GM12891 (cell line): Measurements from ENCODE around the gene APOC4.

Experiments
- POLR2A ChIP-seq: IDR thresholded peaks from 2 replicates; pipeline ENCODE4 v1.6.1; 2011; ENCODE audit warnings: low read depth, low read length, control low read depth
- POLR2AphosphoS5 ChIP-seq: IDR thresholded peaks from 2 replicates; pipeline ENCODE4 v1.6.1; 2011; ENCODE audit warnings: low read depth, low read length, control low read depth
- POU2F2 ChIP-seq: IDR thresholded peaks from 2 replicates; pipeline ENCODE4 v1.6.1; 2011; ENCODE audit warnings: low read depth, mild to moderate bottlenecking, control low read depth, low read length, moderate library complexity

DNA sequence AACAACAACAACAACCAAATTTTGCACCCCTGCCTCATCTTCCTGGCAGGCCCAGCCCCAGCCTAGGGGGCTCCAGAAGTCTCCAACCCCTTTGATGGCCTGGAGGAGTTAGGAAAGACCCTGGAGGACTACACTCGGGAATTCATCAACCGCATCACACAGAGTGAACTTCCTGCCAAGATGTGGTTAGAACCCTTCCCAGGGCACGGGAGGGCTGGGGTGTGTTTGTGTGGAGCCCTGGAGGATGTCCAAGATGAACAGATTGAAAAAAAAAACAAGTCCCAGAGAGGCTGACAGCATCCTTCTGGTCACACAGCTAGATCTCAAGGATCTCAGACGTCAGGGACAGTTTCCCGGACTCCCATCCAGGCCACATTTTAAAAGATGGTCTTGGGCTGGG lies 14.3 kb upstream of the APOC4 start:
- TF ChIP-seq POLR2AphosphoS5 (no peak), POLR2A (no peak), POU2F2 (no peak)
